ENCODE data around the gene MAP3K5.

DNA sequence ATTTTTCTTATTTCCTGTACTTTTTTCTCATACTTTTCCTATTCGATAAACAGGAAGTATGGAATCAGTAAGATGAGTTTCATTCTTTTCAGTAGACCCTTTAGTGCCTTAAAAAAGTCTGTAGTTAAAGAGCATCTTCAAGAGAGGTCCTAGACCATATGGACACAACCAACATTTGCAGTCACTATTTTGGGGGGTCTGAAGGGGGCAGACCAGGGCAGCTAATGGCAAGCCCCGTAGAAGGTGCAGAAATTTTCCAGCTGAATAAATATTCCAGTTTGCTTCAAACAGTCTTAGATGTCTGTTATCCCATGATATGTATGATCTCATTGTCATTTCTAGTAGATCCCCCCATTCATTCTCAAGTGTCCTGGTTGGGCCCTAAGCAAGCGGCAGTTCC lies 52.8 kb downstream of the MAP3K5 start:
- TF ChIP-seq CTCF (IDR thresholded peaks at IDR 0.05) (no peak), POLR2A (IDR thresholded peaks at IDR 0.05) (no peak)
